ENCODE measurements around the gene SYF2.
"Not testable (repeated sequence)": the region's sequence is repeated elsewhere in the genome, so short reads cannot be mapped to it uniquely, and the experiment has no call there.

DNA sequence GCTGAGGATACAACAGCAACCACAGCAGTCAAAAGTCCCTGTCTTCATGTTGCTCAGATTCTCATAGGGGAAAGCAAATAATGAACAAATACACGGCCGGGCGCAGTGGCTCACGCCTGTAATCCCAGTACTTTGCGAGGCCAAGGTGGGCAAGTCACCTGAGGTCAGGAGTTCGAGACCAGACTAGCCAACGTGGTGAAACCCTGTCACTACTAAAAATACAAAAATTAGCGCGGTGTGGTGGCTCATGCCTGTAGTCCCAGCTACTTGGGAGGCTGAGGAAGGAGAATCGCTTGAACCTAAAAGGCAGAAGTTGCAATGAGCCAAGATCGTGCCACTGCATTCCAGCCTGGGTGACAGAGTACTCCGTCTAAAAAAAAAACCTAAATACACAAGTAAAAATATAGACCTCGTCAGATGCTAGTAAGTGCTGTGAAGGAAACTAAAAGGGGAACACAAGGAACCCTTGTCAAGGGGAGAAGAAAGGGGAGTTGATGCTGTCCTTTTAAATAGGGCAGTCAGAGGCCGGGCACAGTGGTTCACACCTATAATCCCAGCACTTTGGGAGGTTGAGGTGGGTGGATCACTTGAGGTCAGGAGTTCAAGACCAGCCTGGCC, 36.0 kb upstream of the SYF2 start:
- TF ChIP-seq, protein P1, sequence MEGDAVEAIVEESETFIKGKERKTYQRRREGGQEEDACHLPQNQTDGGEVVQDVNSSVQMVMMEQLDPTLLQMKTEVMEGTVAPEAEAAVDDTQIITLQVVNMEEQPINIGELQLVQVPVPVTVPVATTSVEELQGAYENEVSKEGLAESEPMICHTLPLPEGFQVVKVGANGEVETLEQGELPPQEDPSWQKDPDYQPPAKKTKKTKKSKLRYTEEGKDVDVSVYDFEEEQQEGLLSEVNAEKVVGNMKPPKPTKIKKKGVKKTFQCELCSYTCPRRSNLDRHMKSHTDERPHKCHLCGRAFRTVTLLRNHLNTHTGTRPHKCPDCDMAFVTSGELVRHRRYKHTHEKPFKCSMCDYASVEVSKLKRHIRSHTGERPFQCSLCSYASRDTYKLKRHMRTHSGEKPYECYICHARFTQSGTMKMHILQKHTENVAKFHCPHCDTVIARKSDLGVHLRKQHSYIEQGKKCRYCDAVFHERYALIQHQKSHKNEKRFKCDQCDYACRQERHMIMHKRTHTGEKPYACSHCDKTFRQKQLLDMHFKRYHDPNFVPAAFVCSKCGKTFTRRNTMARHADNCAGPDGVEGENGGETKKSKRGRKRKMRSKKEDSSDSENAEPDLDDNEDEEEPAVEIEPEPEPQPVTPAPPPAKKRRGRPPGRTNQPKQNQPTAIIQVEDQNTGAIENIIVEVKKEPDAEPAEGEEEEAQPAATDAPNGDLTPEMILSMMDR (IDR thresholded peaks at IDR 0.05; ENCODE audit: low read length), result not testable (repeated sequence)
- not testable (repeated sequence) for TF ChIP-seq EZH2 (optimal IDR thresholded peaks at IDR 0.05; ENCODE audit: low read depth, low read length)
